Activated CD4-positive, alpha-beta T cell treated with anti-CD3 and anti-CD28 coated beads, Interleukin-2, amount 50 U/mL, for 4 hours (primary cell): Measurements from ENCODE around the gene NDUFAF2.

Source experiments
- DNase-seq, 2 experiments: peaks; one replicate each; pipeline ENCODE4 v3.0.0-alpha.2; 2020

The NDUFAF2 gene

GRCh38 chr5:61137835-61138234 is 192.8 kb downstream of the NDUFAF2 start:
- no peak for DNase-seq

GRCh38 chr5:61139094-61139873 is 194.3 kb downstream of the NDUFAF2 start:
- no peak for DNase-seq

- DNase-seq, result no peak
Measured at GRCh38 chr5:61139931-61140330, 194.9 kb downstream of the NDUFAF2 start.

GRCh38 chr5:61141801-61142200 is 196.8 kb downstream of the NDUFAF2 start:
- no peak for DNase-seq

GRCh38 chr5:61142391-61142790 is 197.4 kb downstream of the NDUFAF2 start:
- no peak for DNase-seq

GRCh38 chr5:61142811-61143210 is 197.8 kb downstream of the NDUFAF2 start:
- DNase-seq, result no peak

GRCh38 chr5:61148515-61148914 is 203.5 kb downstream of the NDUFAF2 start:
- DNase-seq, result no peak

- DNase-seq, result no peak
Measured at GRCh38 chr5:61151893-61152292, 206.9 kb downstream of the NDUFAF2 start.

GRCh38 chr5:61159070-61159469 is 214.1 kb downstream of the NDUFAF2 start:
- no peak for DNase-seq

- no peak for DNase-seq
Measured at GRCh38 chr5:61159836-61160235, 214.8 kb downstream of the NDUFAF2 start.

GRCh38 chr5:61160497-61160896 is 215.5 kb downstream of the NDUFAF2 start:
- no peak for DNase-seq

GRCh38 chr5:61162010-61162831 is 217.2 kb downstream of the NDUFAF2 start, which contains the start of gene SMIM15:
Gene SMIM15 (minus strand): TSS chr5:61162468. CDS start chr5:61160171, 2,297 bp downstream.
- peak; percentile 70 to 77 for DNase-seq

GRCh38 chr5:61162832-61163567 is 218.0 kb downstream of the NDUFAF2 start:
- peak in 1 of 2 experiments; percentile 2 for DNase-seq

GRCh38 chr5:61163905-61164304 is 218.9 kb downstream of the NDUFAF2 start:
- DNase-seq, result no peak

GRCh38 chr5:61167382-61167781 is 222.4 kb downstream of the NDUFAF2 start:
- DNase-seq, result no peak

GRCh38 chr5:61168951-61169350 is 223.9 kb downstream of the NDUFAF2 start:
- DNase-seq, result no peak

GRCh38 chr5:61171479-61171878 is 226.5 kb downstream of the NDUFAF2 start:
- DNase-seq, result no peak

- DNase-seq, result no peak
Measured at GRCh38 chr5:61176631-61177030, 231.6 kb downstream of the NDUFAF2 start.

GRCh38 chr5:61177070-61177469 is 232.1 kb downstream of the NDUFAF2 start:
- no peak for DNase-seq

- no peak for DNase-seq
Measured at GRCh38 chr5:61177716-61178115, 232.7 kb downstream of the NDUFAF2 start.

GRCh38 chr5:61178702-61179101 is 233.7 kb downstream of the NDUFAF2 start:
- DNase-seq, result no peak

- no peak for DNase-seq
Measured at GRCh38 chr5:61180886-61181285, 235.9 kb downstream of the NDUFAF2 start.

GRCh38 chr5:61182449-61182848 is 237.4 kb downstream of the NDUFAF2 start:
- DNase-seq, result no peak
